ENCODE measurements around the gene PPP4R1.

The PPP4R1 gene

DNA sequence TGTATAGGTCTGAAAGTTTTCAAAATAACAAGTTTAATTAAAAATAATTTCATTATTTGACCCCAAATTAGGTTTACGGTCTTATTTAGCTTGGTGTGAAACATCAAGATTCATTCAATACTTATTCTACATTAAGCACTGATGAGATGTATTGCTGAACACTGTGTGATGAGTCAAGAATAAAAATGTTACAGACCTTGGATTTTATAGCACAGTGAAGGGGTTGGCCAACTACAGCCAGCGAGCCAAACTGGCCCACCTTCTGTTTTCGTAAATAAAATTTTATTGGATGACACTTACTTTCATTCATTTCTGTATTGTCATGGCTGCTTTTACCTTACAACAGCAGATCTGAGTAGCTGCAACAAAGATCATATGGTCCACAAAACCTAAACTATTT lies 8.3 kb downstream of the PPP4R1 start:
- Histone ChIP-seq H3K9ac (ENCODE audit: insufficient read length, low read depth) (no peak overlapping the region), H3K4me3 (ENCODE audit: insufficient read length, low read depth) (no peak overlapping the region), H3K9me3 (ENCODE audit: insufficient read depth, low read length) (peaks cover 9% of the 10 kb centered on the region; the same call in 1 of the 2 replicates), H3K4me1 (ENCODE audit: insufficient read depth, insufficient read length) (no peaks in the 10 kb centered on the region), H3K36me3 (ENCODE audit: insufficient read depth, insufficient read length, low read length) (peaks cover 20% of the 10 kb centered on the region), H3K27me3 (ENCODE audit: insufficient read depth, insufficient read length) (no peaks in the 10 kb centered on the region)
- no peak for TF ChIP-seq SUZ12 (IDR thresholded peaks at IDR 0.05; ENCODE audit: extremely low read depth, insufficient read depth, insufficient read length)
- no peak for TF ChIP-seq YY1 (IDR thresholded peaks at IDR 0.05; ENCODE audit: insufficient read depth, insufficient read length)
- no peak for TF ChIP-seq ZNF274 (IDR thresholded peaks at IDR 0.05; ENCODE audit: low read depth, low read length)
- DNase-seq (ENCODE audit: low read depth, low spot score): no peak

DNA sequence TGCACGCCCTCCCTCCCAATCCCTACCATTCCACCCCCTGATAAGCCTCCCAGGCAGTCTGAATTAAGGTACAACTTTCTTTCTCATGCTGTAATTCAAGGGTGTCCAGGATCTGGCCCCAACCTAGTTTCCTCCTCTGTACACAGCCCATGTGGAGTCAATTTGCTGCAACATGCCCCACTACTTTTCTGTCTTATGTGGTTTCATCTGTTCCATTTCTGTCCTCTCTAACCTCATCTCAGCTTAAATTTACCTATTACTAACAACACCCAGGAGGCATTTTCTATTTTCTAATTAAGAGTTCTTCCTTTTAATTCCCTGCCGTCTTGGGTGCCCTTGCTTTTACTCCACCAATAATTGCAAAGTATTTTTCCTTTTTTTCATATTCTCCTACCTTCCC lies 10.0 kb downstream of the PPP4R1 start:
- H3K4me1 ChIP-seq (ENCODE audit: insufficient read depth, insufficient read length): no peaks in the 10 kb centered on the region
- H3K4me3 ChIP-seq (ENCODE audit: insufficient read length, low read depth): no peak overlapping the region
- no peak for TF ChIP-seq YY1 (IDR thresholded peaks at IDR 0.05; ENCODE audit: insufficient read depth, insufficient read length)
- no peak for TF ChIP-seq SUZ12 (IDR thresholded peaks at IDR 0.05; ENCODE audit: extremely low read depth, insufficient read depth, insufficient read length)
- TF ChIP-seq ZNF274 (IDR thresholded peaks at IDR 0.05; ENCODE audit: low read depth, low read length): no peak
- no peak for DNase-seq (ENCODE audit: low read depth, low spot score)
- peaks cover 23% of the 10 kb centered on the region for H3K9me3 ChIP-seq (ENCODE audit: insufficient read depth, low read length)
- no peak overlapping the region for H3K9ac ChIP-seq (ENCODE audit: insufficient read length, low read depth)
- H3K36me3 ChIP-seq (ENCODE audit: insufficient read depth, insufficient read length, low read length): peaks cover 10% of the 10 kb centered on the region
- H3K27me3 ChIP-seq (ENCODE audit: insufficient read depth, insufficient read length): no peaks in the 10 kb centered on the region

DNA sequence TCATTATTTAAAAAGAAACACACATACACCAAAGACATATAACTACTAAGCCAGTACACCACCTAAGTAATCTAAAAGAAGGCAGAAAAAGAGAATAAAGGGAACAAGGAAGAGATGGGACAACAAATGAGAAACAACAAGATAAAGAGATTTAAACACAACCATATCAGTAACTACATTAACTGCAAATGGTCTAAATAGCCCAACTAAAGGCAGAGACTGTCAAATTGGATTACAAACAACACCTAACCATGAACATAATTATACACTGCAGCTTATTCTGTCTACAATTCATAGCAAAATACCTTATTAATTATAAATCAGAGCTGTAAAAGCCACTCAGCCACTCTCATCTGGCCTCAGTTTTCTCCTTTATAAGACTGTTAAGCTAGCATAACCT lies 15.0 kb downstream of the PPP4R1 start:
- Histone ChIP-seq H3K27me3 (ENCODE audit: insufficient read depth, insufficient read length) (no peaks in the 10 kb centered on the region), H3K9ac (ENCODE audit: insufficient read length, low read depth) (no peak overlapping the region), H3K36me3 (ENCODE audit: insufficient read depth, insufficient read length, low read length) (peaks cover 3% of the 10 kb centered on the region), H3K9me3 (ENCODE audit: insufficient read depth, low read length) (peaks cover 23% of the 10 kb centered on the region), H3K4me3 (ENCODE audit: insufficient read length, low read depth) (no peak overlapping the region), H3K4me1 (ENCODE audit: insufficient read depth, insufficient read length) (no peaks in the 10 kb centered on the region)
- no peak for TF ChIP-seq ZNF274 (IDR thresholded peaks at IDR 0.05; ENCODE audit: low read depth, low read length)
- TF ChIP-seq YY1 (IDR thresholded peaks at IDR 0.05; ENCODE audit: insufficient read depth, insufficient read length): no peak
- no peak for TF ChIP-seq SUZ12 (IDR thresholded peaks at IDR 0.05; ENCODE audit: extremely low read depth, insufficient read depth, insufficient read length)
- no peak for DNase-seq (ENCODE audit: low read depth, low spot score)

DNA sequence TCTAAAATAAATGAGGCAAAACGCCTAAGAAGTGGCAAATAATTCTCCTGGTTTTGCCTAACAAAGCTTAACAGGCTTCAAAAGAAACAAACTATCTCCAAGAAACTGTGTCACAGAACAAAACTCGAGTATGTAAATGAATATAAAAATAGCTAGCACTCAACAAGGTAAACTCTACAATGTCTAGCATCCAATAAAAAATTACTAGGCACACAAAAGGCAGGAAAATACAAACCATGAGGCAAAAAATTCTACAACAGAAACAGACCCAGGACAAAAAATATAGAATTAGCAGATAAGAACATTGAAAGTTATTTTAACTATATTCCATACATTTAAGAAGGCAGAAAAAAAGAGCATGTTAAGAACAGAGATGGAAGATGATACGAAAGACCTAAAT lies 16.8 kb downstream of the PPP4R1 start:
- no peak for TF ChIP-seq SUZ12 (IDR thresholded peaks at IDR 0.05; ENCODE audit: extremely low read depth, insufficient read depth, insufficient read length)
- no peak for TF ChIP-seq ZNF274 (IDR thresholded peaks at IDR 0.05; ENCODE audit: low read depth, low read length)
- no peak for TF ChIP-seq YY1 (IDR thresholded peaks at IDR 0.05; ENCODE audit: insufficient read depth, insufficient read length)
- DNase-seq (ENCODE audit: low read depth, low spot score): no peak
- H3K9ac ChIP-seq (ENCODE audit: insufficient read length, low read depth): no peak overlapping the region
- no peak overlapping the region for H3K4me3 ChIP-seq (ENCODE audit: insufficient read length, low read depth)
- H3K27me3 ChIP-seq (ENCODE audit: insufficient read depth, insufficient read length): no peaks in the 10 kb centered on the region
- peaks cover 17% of the 10 kb centered on the region for H3K9me3 ChIP-seq (ENCODE audit: insufficient read depth, low read length)
- no peaks in the 10 kb centered on the region for H3K4me1 ChIP-seq (ENCODE audit: insufficient read depth, insufficient read length)
- H3K36me3 ChIP-seq (ENCODE audit: insufficient read depth, insufficient read length, low read length): peaks cover 14% of the 10 kb centered on the region

DNA sequence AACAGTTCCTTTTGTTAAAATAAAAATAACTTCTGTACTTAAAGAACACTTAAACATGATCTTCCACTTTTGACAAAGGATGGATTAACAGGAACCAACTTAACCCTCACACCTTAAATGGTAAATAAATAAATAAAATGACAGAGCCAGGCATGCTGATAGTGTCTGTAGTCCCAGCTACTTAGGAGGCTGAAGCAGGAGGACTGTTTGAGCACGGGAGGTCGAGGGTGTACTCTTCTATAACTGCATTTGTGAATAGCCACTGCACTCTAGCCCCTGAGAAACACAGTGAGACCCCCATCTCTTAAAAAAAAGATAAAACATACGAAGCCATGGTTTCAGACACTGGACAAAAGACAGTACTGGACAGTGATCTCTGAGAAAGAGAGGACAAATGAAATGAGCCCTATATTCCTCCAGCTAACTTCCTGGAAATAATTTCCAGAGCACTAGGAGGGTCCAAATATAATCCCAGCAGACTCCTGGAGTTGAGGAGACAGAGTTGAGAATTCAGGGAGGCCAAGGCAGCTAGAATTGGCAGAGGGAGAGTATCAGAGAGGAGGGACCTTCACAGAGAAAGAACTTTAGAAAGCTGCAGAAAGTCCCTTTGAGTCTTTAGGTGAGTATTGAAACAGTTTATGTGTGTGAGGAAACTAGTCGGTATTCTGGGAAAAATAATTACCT lies 17.4 kb downstream of the PPP4R1 start:
- TF ChIP-seq SUZ12 (IDR thresholded peaks at IDR 0.05; ENCODE audit: extremely low read depth, insufficient read depth, insufficient read length) (no peak), ZNF274 (IDR thresholded peaks at IDR 0.05; ENCODE audit: low read depth, low read length) (no peak), YY1 (IDR thresholded peaks at IDR 0.05; ENCODE audit: insufficient read depth, insufficient read length) (no peak)
- peaks cover 21% of the 10 kb centered on the region for H3K36me3 ChIP-seq (ENCODE audit: insufficient read depth, insufficient read length, low read length)
- no peaks in the 10 kb centered on the region for H3K4me1 ChIP-seq (ENCODE audit: insufficient read depth, insufficient read length)
- H3K9me3 ChIP-seq (ENCODE audit: insufficient read depth, low read length): peaks cover 17% of the 10 kb centered on the region
- H3K9ac ChIP-seq (ENCODE audit: insufficient read length, low read depth): no peak overlapping the region
- no peak for DNase-seq (ENCODE audit: low read depth, low spot score)
- H3K27me3 ChIP-seq (ENCODE audit: insufficient read depth, insufficient read length): no peaks in the 10 kb centered on the region
- no peak overlapping the region for H3K4me3 ChIP-seq (ENCODE audit: insufficient read length, low read depth)

DNA sequence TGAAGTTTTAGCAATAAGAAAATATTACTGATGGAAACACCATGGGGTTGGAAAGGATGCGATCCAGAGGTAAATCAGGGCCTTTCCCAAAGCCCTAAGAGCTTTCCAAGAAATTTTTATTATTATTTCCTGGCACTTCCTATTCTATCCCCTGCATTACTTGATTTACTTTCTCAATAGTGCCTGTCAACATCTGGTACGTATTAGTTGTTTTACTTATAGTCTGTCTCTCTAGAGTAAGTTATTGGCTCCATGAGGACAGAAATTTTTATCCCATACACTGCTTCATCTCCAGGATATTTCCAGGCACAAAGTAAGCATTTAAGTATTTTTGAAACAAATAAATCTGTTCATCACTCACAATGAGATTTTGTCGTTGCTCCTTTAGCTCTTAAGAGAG lies 18.1 kb downstream of the PPP4R1 start:
- no peak for DNase-seq (ENCODE audit: low read depth, low spot score)
- TF ChIP-seq YY1 (IDR thresholded peaks at IDR 0.05; ENCODE audit: insufficient read depth, insufficient read length) (no peak), ZNF274 (IDR thresholded peaks at IDR 0.05; ENCODE audit: low read depth, low read length) (no peak), SUZ12 (IDR thresholded peaks at IDR 0.05; ENCODE audit: extremely low read depth, insufficient read depth, insufficient read length) (no peak)
- Histone ChIP-seq H3K4me1 (ENCODE audit: insufficient read depth, insufficient read length) (no peaks in the 10 kb centered on the region), H3K27me3 (ENCODE audit: insufficient read depth, insufficient read length) (no peaks in the 10 kb centered on the region), H3K36me3 (ENCODE audit: insufficient read depth, insufficient read length, low read length) (peaks cover 26% of the 10 kb centered on the region), H3K4me3 (ENCODE audit: insufficient read length, low read depth) (no peak overlapping the region), H3K9ac (ENCODE audit: insufficient read length, low read depth) (no peak overlapping the region), H3K9me3 (ENCODE audit: insufficient read depth, low read length) (peaks cover 16% of the 10 kb centered on the region)

DNA sequence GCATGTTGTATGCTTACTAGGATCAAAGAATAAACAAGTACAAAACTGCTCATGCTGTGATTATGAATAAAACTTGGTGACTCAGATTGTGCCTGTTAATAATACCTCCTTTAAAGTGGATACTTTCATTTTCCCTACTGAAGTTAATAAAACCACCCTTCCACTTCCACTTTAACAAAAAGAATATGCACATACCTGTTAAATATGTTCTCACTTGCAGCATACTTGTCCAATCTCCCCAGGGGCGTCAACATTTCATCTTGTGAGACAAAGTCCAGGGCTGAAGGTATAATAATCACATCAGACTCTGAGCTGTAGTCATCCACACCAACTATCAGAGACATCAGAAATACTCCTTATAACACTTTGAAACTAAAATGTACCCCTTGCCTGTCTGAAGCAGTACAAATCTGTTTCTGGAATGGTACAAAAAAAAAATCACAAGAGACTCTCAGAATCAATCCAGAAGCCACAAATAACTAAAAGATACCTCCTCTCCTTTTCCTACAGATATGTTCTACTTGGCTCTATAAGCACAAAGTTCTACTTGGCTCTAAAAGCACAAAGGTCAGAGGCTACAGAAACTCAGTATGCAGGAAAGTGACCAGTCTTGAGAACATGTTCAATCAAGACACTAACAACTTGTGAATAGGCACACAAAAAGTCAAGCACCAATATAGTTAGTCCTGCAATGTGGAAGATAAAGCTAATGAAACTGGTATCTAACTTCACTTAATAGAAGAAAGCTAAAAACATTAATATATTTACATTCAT lies 19.3 kb downstream of the PPP4R1 start:
- TF ChIP-seq ZNF274 (IDR thresholded peaks at IDR 0.05; ENCODE audit: low read depth, low read length): no peak
- no peak for TF ChIP-seq SUZ12 (IDR thresholded peaks at IDR 0.05; ENCODE audit: extremely low read depth, insufficient read depth, insufficient read length)
- TF ChIP-seq YY1 (IDR thresholded peaks at IDR 0.05; ENCODE audit: insufficient read depth, insufficient read length): no peak
- Histone ChIP-seq H3K9ac (ENCODE audit: insufficient read length, low read depth) (no peak overlapping the region), H3K4me1 (ENCODE audit: insufficient read depth, insufficient read length) (no peaks in the 10 kb centered on the region), H3K36me3 (ENCODE audit: insufficient read depth, insufficient read length, low read length) (peaks cover 29% of the 10 kb centered on the region), H3K4me3 (ENCODE audit: insufficient read length, low read depth) (no peak overlapping the region), H3K9me3 (ENCODE audit: insufficient read depth, low read length) (peaks cover 4% of the 10 kb centered on the region; the same call in 1 of the 2 replicates), H3K27me3 (ENCODE audit: insufficient read depth, insufficient read length) (no peaks in the 10 kb centered on the region)
- DNase-seq (ENCODE audit: low read depth, low spot score): no peak
